ENCODE data around the gene SULF2. TPM values are rescaled to one million over a fixed set of nuclear protein-coding genes. Genes with fewer than 3 reads are reported as not detected.
A peak's percentile ranks its signal among the peaks of the same experiment; 100 is the strongest.
"Not testable (repeated sequence)": the region's sequence is repeated elsewhere in the genome, so short reads cannot be mapped to it uniquely, and the experiment has no call there.

Gene SULF2
- 26.4 TPM for total RNA-seq

DNA sequence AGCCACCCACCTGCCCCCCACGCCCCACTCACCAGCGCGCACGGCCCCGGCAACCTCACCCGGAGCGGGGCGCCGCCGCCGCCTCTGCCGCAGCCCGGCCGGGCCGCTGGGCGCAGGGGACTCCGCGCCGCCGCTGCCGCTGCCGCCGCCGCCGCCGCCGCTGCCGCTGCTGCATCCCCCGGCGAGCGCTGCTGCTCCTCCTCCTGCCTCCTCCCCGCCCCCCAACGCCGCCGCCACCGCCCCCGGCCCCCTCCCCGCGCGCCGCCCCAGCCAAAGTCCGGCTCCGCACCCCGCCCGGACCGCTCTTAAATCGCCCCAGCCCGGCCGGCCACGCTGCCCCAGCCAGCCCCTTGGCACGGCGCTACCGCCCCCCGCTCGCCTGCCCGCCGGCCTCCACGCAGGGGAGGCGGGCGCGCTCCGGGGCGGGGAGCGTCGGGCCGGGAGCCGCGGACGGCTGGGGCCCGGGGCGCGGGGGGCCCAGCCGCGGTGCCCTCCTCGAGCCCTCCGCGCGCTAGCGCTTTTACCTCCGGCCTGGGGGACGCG lies at the start of gene SULF2:
Gene SULF2 (minus strand): TSS at position 171 of the 543 bp plus-strand sequence. CDS start 28,118 bp downstream, outside the sequence.
- ATAC-seq, result peak; percentile 4

DNA sequence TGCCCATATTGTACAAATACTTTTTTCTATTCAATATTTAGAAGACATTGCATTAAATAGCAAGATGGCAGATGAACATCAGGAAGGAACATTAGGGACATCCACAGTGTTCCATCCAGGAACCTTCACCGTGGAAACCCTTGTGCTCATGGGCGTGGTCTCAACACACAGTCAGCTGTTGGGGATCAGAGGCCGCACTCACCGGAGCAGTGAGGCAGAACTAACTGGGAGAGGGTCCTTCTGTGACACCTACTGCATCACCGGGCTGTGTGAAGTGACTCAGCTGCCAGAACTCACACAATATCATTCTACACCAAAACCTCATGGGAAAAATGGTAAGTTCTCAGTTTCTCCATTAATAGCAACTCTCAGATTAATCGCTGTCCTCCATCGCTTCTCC lies 46.4 kb upstream of the SULF2 start:
- not testable (repeated sequence) for ATAC-seq

DNA sequence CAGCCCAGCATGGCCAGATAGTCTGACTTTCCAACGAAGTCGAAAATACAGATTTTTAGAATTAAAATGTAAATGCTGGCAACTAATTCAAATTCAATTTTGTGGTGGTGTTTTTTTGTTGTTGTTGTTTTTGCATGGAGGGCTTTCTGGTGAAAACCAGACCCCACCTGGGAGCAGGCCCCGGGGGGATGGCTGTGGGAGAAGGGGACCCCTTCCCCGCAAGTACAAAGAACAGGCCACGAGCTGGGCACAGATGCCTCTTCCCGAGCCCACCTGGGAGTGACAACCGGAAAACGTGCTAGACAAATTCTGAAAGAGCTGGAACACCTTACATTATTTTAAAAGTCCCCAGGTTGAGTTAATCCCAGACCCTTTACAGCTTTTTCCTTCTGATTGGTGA lies 41.4 kb upstream of the SULF2 start:
- not testable (repeated sequence) for ATAC-seq

DNA sequence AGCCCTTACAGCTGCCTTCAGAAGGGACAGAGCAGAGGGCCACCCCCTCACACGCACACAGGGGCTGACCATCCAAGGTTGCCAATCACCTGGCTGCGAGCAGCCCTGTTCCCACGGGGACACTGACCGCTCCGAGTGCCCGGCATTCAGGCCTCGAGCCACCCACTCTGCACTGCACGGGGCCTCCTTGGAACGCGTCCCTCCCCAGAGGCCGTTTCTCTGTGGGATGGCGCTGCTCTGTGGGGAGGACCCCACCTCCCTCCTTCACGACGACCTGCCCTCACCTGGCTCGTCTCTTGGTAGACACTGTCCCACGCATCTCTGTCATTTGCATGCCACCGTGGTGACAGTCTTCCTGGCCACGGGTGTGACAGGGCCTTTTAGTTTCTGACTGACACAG lies 40.7 kb upstream of the SULF2 start:
- ATAC-seq, result not testable (repeated sequence)

DNA sequence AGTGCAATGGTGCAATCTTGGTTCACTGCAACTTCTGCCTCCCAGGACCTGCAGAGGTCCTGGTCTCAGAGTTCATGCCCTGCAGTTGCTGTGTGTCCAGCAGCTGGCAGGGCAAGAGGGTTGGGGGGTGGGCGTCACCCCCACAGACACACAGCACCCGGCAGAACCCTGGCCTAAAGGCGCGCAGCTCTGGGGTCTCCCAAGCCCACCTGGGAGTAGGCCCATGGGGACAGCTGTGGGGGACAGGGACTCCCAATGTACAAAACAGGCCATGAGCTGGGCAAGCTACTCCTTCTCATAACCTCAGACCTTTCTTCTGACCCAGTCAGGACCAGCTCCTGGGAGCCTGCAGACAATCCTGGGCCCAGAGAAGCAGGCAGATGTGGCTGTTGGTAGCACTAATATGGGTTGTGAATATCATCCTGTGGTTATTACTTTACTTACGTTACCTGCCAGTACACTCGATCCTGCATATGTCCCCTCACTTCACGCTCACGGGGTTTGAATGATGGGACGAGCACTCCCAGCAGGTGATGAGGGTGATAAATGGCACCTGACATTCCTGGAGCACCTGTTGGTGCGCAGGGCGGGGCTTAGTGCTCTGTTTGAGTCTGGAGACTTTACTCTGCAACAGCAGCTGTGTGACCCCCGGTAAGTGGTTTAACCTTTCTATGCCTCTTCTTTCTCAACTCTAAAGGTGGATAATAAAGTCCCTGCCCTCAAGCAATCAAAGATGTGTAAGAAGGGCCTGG lies 39.9 kb upstream of the SULF2 start:
- ATAC-seq, result no peak

DNA sequence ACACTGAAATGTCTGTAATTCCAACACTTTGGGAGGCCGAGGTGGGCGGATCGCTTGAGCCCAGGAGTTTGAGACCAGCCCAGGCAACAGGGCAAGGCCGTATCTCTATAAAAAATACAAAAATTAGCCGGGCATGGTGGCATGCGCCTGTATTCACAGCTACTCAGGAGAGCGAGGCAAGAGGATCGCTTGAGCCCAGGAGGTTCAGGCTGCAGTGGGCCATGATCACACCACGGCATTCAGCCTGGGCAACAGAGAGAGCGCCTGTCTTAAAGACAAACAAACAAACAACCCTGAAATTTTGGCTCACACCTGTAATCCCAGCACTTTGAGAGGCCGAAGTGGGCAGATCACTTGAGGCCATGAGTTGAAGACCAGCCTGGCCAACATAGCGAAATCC lies 38.7 kb upstream of the SULF2 start:
- not testable (repeated sequence) for ATAC-seq

DNA sequence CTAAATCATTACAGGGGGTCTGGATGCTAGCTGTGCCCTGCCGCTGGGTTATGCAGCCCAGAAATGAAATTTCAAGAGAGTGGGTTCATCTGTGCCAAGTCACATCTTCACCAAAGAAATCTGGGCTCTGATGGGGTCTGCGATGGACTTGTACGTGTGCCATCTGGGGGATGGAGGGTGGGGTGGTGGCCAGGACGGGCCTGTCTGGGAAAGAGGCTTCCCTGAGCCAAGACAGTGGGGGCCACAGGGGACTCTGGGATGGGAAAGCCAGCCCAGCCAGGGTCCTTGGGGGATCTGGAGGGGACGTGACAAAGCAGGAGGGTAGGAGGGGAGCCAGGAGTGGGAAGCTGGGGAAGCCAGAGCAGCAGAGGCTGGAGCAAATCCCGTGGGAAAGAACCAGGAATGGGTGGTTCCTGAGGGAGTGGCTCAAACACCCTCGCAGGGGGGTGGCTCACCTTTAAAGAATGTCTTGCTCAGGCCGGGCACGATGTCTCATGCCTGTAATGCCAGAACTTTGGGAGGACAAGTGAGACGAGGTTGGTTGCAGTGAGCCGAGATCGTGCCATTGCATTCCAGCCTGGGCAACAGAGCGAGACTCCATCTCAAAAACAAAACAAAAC lies 36.3 kb upstream of the SULF2 start:
- ATAC-seq, result peak; percentile 86

DNA sequence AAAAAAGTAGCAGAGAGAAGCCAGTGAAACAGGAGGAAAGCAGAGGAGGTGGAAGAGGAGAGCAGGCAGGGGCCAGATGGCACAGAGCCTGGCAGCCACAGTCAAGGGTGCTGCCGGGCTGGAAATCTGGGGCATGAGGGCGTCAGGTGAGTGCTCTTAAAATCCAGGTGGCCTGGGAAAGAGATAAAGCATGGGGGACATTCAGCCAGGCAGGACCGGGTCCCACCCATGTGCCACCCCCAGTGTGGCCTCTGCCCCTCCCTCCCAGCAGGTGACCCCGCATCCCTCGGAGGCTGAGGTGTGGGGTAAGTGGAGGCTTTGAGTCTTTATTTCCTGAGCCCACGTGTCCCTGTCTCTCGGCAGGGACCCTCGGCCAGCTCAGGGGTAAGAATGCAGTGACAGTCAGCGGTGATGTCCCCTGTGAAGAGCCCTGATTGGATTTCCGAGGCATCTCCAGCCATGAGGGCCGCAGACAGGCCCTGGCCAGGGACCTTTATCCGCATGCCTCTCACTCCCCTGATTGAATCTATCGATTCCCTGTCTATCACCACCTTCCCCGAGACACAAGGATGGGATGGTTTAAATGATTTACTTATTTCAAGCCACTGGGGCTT lies 33.8 kb upstream of the SULF2 start:
- ATAC-seq, result no peak

DNA sequence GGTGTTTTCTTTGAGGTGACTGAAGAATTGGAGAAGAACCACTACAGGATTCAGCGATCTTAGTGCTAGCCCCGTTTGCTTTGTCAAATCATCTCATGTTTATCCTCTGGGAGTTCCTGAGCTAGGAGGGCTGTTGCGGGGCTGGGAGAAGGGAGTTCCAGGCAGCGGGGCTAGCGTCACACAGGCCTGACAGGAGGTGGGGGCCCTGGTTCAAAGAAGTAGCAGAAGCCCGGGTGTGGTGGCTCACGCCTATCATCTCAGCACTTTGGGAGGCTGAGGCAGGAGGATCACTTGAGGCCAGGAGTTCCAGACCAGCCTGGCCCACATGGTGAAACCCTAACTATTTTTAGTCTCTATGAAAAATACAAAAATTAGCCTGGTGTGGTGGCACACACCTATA lies 33.2 kb upstream of the SULF2 start:
- ATAC-seq, result no peak

DNA sequence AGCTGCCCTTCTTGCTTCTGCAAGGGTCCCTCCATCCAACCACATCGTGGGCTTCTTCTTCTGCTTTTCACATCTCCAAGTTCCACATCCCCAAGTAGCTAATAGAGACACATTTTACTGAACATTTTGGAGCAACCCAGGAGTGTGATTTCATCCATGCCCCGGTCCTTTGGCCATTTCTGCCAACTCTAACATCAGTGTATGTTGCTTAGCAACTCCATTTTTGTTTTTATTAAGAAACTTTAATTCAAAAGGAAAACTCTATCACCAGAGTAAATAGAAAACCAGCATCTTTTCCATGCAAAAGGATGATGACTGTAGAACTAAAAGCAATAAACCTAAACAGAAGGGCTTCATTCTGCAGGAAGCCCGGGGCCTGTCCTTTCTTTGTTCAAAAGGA lies 32.7 kb upstream of the SULF2 start:
- no peak for ATAC-seq

DNA sequence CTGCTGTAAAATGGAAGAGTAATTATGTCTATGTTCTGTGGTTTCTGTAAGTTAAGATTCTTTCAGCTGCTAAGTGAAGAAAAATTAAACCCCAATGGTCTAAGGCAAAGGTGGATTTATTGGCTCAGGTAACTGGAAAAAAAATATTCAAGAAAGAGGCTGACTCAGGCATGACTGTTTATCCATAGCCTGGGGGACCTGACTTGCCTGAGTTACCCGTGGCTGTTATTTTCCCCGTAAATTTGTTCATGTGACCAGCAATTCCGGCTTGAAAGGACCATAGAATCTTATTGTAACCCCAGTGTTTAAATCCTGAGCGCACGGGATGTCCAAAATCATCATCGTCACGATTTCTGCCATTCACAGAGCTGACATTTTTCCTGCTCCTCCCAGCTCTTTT lies 32.3 kb upstream of the SULF2 start:
- no peak for ATAC-seq

DNA sequence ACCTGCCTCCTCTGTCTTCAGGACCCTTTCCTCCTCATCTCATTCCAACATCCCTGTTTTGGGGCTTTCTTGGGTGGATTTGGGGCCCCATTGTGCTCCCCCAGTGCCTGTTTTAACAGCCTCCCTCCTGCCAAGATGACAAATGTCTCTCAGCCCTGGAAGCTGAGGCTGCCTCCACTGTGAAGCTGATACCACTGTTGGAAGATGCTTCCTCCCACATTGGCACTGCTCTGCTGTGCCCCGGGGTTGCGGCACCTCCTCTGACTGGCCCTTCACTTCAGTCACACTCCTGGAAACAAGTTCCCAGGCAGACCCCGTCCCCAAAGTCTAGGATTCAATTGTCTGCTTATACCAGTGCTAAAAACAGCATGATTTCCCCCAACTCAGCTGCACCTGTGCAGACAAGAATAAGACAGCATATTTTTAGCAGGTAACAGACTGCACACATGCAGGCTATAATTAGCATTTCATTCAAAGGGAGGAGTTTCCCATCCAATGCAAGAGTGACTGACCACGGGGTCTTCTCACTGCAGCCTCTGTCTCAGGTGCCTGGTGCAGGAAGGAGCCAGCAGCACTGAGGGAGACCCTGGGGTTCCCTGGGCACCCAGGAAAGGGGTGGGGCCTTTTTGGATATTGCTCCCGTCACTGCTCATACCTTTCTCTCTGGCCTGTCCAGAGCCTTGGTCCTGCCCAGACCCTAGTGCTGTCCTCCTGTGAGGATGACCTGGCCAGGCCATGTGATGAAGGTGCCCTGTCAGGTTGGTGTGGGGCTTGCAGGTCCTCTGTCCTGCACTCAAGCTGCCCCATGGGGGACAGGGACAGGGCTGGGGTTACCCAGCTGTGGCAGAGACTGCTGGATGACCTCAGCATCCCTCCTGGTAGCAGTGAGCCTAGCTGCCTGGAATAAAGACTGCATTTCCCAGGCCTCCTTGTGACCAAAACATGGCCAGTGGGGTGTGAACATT lies 31.5 kb upstream of the SULF2 start:
- no peak for ATAC-seq

DNA sequence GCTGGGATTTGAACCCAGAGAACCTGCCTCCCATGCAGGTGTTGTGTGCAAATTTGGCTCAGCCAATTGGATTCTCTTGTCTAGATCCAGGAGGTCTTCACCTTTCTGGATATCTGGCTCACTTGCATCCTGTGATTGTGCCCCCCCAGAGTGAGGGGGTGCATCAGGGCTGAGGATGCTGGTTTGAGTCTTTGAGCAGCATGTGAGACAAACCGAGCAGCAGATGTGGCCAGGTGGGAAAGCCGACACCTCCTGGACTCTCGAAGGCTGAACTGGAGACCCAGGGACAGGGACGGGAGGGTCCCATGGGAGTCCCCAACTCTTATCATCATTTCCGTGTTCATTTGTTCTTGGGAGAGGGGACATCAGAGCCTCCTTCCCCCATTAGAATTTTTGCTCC lies 30.6 kb upstream of the SULF2 start:
- no peak for ATAC-seq

DNA sequence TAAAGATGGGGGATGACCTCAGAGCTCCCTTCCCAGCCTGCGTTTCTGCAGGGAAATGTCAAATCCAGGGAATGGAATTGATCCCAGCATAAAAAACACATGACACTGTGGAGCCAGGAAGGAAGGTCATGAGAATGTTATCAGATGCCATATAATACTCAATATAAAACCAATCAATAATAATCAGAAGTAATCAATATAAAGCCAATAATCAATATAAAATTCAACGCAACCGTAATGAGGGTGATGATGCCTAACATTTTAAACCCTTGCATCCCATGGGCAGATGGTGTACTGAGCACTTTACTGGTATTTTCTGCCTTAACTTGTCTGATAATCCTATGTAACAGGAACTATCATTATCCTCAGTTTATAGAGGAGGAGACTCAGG lies 30.1 kb upstream of the SULF2 start:
- ATAC-seq, result no peak

DNA sequence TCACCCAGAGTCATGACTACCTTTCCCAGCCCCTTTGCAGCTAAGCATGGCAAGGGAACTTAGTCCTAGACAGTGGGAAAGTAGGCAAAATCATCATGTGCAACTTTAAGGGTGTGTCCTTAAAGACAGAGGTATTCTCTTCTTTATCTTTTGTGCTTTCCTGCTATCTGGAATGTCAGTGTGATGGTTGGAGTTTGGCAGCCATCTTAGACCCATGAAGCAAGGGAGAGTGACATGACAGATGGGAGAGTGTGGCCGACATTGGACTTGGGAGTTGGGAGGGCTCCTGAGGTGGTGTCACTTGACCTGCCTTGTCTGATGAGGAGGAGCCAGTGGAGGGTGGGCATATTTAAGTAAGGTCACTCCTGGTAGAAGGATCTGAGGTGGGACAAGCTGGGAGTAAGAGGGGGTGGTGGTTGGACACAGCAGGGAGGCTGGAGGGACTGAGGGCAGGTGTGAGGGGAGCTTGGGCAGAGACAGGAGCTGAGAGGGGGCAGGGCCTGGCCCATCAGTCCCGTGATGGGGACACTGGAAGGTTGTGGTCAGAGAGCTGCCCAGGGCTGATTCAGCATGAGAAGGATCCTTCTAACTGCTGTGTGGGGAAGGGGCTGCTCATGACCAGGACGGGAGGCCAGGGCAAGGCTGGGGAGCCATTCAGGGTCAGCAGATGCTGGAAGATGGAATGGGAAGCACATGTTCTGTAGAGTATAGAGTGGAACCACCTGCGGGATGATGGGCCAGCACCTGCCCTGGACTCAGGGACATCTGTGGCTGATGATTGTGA lies 29.5 kb upstream of the SULF2 start:
- ATAC-seq, result no peak

DNA sequence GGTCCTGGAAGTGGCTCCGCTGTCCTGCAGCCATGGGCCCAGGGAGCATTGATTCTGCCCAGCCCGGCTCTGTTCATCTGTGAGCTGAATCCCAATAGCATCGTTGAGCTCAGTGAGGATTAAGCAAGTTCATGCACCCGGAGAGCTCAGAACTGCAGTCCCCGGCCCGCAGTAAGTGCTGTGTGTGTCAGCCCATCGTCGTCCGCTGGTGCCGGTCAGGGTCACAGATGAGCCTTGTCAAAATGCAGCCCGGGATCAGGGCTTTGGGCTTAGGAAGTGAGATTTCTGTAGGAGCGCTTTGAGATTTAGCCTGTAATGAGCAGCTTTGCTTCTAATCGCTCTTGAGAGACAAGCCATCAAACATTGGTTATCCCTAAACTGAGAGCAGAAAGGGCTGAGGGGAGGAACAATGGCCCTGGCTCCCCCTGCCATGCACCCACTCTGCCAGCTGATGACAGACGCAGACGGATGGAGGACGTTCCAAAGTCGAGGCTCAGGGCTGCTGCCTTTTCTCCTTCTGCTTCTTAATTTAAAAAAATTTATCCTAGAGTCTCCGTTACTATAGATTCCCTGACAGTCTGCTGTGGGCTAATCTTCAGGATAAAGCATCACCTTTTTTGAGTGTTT lies 25.6 kb upstream of the SULF2 start:
- ATAC-seq, result no peak

DNA sequence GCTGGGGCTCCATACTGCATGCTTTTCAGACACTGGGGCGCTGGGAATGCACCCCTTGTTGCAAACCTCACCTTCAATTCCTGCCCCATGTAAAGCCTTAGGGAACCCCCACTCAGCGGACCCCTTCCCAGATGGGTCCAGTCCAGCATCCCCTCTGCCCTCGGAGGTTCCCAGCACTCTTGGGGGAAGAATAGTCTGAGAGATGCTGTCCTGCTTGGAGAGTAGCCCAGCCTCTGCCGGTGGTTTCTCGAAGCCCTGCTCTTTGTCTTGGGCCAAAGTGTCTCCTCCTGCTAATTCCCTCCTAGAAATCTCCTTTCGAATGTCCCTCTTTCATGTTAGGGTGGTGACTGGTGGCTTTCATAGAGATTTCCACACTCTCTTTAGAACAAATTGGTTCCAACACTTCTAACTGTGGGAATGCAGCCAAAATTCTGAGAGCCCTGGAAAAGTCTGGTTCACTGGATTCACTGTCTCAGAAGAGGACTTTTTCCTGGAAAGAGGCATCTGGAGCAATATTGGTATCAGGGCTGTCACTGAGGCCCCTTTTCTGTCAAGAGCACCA lies 24.9 kb upstream of the SULF2 start:
- no peak for ATAC-seq

DNA sequence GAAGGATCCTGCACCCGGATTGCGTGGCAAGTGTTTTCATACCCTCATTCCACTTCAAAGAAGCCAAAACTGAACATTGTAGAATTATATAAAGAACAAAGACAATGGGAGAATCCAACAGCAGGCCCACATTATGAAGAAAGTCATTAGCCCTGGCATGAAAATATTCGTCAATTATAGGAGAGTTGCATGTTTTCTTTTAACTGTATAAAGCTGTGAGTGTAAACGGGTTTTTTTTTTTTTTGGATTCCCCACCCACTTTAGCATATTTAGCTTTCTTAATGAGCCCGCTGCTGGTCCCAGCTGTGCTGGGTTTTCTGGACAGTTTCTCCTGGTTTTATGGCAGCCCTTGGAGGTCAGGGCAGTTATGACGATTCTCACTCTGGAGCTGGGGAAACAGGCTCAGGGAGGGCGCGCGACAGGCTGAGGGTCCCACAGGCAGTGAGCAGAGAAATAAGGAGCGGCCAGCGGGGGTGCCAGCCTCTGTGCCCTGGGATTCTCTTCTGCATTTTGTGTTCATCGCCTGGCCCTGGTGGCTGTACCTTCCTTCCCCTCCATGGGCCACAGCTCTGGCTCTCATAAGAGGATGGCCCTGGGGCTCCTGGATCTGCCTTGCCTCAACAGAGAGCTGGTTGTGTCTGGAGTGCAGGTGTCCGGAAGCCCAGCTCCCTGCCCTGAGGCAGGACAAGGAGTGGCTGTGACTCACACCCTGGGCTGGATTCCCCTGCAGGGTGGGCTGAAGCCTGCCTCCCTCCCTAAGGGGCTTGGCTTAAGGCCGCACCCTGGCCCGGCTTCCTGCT lies 24.1 kb upstream of the SULF2 start:
- ATAC-seq, result peak; percentile 98

DNA sequence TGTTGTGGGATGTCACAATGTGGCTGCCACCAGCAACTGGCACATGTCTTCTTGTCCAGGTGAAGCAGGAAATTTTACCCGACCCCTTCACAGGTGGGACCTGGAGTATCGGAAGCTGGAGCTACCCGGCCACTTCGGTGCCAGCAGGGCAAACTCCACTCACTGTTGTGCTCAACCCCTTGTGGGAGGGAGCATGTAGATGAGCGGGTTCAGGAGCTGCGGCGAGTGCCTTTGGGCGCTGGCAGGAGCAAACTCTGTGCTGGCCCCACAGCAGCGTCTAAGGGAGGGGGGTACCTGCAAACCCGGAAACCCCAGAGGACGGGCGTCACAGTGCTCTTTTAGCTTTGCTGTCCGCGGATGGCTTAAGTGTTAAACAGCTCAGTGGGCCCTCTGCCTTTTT lies 20.7 kb upstream of the SULF2 start:
- no peak for ATAC-seq

DNA sequence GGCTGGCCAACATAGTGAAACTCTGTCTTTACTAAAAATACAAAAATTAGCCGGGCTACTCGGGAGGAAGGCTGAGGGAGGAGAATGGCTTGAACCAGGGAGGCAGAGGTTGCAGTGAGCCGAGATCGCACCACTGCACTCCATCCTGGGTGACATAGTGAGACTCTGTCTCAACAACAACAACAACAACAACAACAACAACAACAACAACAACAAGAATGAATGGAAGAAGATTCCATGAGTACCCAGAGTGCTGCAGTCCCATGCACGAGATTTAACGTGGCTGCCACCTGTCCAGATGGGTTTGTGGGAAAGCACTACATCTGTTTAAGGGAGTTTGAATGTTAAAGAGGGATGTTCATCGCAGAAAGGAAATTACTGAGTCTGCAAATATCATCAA lies 19.7 kb upstream of the SULF2 start:
- ATAC-seq, result not testable (repeated sequence)

All from esophagus mucosa (tissue), 1 donor.